ENCODE data around the gene NECTIN3. TPM values are rescaled to one million over a fixed set of nuclear protein-coding genes. Genes with fewer than 3 reads are reported as not detected.

NECTIN3 gene
- total and polyA plus RNA-seq, 7 donors = 2.1 to 7.0 (median 3.3) TPM

GRCh38 chr3:111165411-111165810 lies 93.8 kb downstream of the NECTIN3 start:
- TF ChIP-seq, protein P1, sequence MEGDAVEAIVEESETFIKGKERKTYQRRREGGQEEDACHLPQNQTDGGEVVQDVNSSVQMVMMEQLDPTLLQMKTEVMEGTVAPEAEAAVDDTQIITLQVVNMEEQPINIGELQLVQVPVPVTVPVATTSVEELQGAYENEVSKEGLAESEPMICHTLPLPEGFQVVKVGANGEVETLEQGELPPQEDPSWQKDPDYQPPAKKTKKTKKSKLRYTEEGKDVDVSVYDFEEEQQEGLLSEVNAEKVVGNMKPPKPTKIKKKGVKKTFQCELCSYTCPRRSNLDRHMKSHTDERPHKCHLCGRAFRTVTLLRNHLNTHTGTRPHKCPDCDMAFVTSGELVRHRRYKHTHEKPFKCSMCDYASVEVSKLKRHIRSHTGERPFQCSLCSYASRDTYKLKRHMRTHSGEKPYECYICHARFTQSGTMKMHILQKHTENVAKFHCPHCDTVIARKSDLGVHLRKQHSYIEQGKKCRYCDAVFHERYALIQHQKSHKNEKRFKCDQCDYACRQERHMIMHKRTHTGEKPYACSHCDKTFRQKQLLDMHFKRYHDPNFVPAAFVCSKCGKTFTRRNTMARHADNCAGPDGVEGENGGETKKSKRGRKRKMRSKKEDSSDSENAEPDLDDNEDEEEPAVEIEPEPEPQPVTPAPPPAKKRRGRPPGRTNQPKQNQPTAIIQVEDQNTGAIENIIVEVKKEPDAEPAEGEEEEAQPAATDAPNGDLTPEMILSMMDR (IDR thresholded peaks at IDR 0.05) = no peak
- no peaks in the 10 kb centered on the region for H3K27me3 ChIP-seq (ENCODE audit: insufficient read depth in 3 of 3, low read length in 2 of 3)
- intact Hi-C loops (cut with DNase I) = no loop called here
- no peaks in the 10 kb centered on the region for H3K9me3 ChIP-seq
- 90 to 93% (median 91%) methylated on average over 3 of the region's 3 CpGs for WGBS, 3 donors
- H3K27ac ChIP-seq = no peak overlapping the region
- no peaks in the 10 kb centered on the region for H3K4me1 ChIP-seq
- ATAC-seq = no peak
- DNase-seq = no peak
- no peak overlapping the region for H3K4me3 ChIP-seq
- no peaks in the 10 kb centered on the region for H3K36me3 ChIP-seq (ENCODE audit: insufficient read depth in 1 of 2, low read depth in 1 of 2)

DNA sequence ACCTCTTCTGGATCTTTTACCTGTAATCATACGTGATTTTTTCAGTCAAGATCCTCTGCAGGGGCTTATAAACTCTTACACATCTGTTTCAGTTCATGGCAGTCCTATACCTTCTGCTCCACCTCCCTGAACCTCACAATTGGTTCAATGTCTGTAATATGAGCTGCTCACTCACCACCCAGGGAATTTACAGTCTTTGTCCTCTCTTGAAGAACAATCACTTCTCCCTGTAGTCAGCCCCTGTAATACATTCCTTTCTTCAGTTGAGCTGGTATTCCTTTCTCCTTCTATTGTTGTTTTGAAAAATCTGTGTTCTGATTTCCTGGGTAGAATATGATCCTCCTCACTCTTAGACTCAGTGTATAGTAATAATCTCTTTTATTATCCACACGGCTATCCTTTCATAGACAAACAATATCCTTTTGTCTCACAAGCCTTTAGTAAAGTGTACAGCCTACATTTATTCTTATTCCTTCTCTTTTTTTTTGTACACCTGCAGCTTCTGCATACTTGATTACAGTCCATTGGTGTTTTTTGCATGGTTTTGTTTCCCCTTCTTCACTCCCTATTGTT lies 101.8 kb downstream of the NECTIN3 start:
- TF ChIP-seq, protein P1 (IDR thresholded peaks at IDR 0.05) = no peak
- no peaks in the 10 kb centered on the region for H3K4me1 ChIP-seq
- ATAC-seq (no peak), DNase-seq (no peak)
- intact Hi-C loops (cut with DNase I) = no loop called here
- H3K36me3 ChIP-seq (ENCODE audit: insufficient read depth in 1 of 2, low read depth in 1 of 2) = no peaks in the 10 kb centered on the region
- H3K27ac ChIP-seq = no peak overlapping the region
- no peak overlapping the region for H3K4me3 ChIP-seq
- H3K27me3 ChIP-seq (ENCODE audit: insufficient read depth in 3 of 3, low read length in 2 of 3) = no peaks in the 10 kb centered on the region
- H3K9me3 ChIP-seq = no peaks in the 10 kb centered on the region
- WGBS, 3 donors = 72 to 78% (median 75%) methylated on average over 2 of the region's 2 CpGs

DNA sequence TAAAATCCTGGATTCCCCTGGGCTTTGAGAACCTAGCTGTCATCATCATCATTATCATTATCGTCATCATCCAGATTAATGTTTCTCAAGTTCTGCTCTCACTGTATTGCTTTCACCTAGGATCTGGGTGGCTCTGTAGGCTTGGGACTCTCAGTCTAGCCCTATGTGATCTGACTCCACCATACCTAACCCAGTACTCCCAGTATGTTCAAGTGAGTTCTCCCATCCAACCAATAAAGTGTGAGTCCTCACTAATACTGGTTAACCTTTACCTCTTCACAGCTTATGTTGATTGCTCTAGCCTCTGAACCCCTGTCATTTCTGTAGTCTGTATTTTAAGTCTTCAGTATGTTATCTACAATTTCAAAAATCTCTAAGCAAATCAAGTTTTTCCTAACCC lies 102.3 kb downstream of the NECTIN3 start:
- TF ChIP-seq, protein P1 (IDR thresholded peaks at IDR 0.05) = no peak
- no peak for DNase-seq
- 92 to 94% (median 94%) methylated on average over 1 of the region's 1 CpG for WGBS, 3 donors
- Histone ChIP-seq H3K27me3 (ENCODE audit: insufficient read depth in 3 of 3, low read length in 2 of 3) (no peaks in the 10 kb centered on the region), H3K27ac (no peak overlapping the region), H3K4me1 (no peaks in the 10 kb centered on the region), H3K9me3 (no peaks in the 10 kb centered on the region), H3K36me3 (ENCODE audit: insufficient read depth in 1 of 2, low read depth in 1 of 2) (no peaks in the 10 kb centered on the region), H3K4me3 (no peak overlapping the region)
- ATAC-seq = no peak
- intact Hi-C loops (cut with DNase I) = no loop called here

GRCh38 chr3:111190518-111190917 lies 118.9 kb downstream of the NECTIN3 start:
- Histone ChIP-seq H3K27ac (no peak overlapping the region), H3K4me1 (no peaks in the 10 kb centered on the region), H3K36me3 (ENCODE audit: insufficient read depth in 1 of 2, low read depth in 1 of 2) (peaks cover 2 to 19% of the 10 kb centered on the region in 2 donors), H3K9me3 (no peaks in the 10 kb centered on the region), H3K27me3 (ENCODE audit: insufficient read depth in 3 of 3, low read length in 2 of 3) (no peaks in the 10 kb centered on the region), H3K4me3 (no peak overlapping the region)
- intact Hi-C loops (cut with DNase I) = no loop called here
- TF ChIP-seq, protein P1 (IDR thresholded peaks at IDR 0.05) = no peak
- ATAC-seq = no peak
- DNase-seq = no peak
- 95 to 98% (median 98%) methylated on average over 2 of the region's 2 CpGs for WGBS, 3 donors

DNA sequence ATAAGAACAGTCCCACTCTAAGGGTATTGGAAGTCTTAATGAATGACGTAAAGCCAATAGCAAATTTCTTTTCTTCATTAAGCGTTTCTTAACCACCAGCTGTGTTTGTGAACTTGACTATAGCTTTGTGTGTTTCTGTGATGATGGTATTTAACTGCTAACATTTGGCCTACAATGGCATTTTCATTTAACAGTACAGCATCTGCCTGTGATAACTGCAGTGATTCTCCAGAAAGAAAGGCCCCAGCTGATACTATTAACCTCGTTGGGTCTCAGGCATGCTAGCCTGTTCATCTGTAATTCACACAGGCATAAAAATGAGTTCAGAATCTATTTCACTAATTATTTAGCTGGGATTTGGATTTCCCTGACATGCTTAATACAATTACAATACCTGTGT lies 121.9 kb downstream of the NECTIN3 start:
- no peak for DNase-seq
- intact Hi-C loops (cut with DNase I) = no loop called here
- H3K9me3 ChIP-seq = no peaks in the 10 kb centered on the region
- H3K4me3 ChIP-seq = no peak overlapping the region
- WGBS, 3 donors = 81 to 85% (median 83%) methylated on average over 3 of the region's 3 CpGs
- no peaks in the 10 kb centered on the region for H3K4me1 ChIP-seq
- TF ChIP-seq, protein P1 (IDR thresholded peaks at IDR 0.05) = no peak
- no peak for ATAC-seq
- peaks cover 4 to 19% of the 10 kb centered on the region in 2 donors for H3K36me3 ChIP-seq (ENCODE audit: insufficient read depth in 1 of 2, low read depth in 1 of 2)
- H3K27ac ChIP-seq = no peak overlapping the region
- H3K27me3 ChIP-seq (ENCODE audit: insufficient read depth in 3 of 3, low read length in 2 of 3) = no peaks in the 10 kb centered on the region

All from psoas muscle (tissue), 8 donors.